ENCODE results near the gene SEZ6L.

GRCh38 chr22:26342745-26343410 lies 173.6 kb downstream of the SEZ6L start:
- TF ChIP-seq CTCF (IDR thresholded peaks at IDR 0.05 in 4 of 5, conservative IDR thresholded peaks at IDR 0.05 in 1 of 5) = no peak
- no peak for TF ChIP-seq POLR2A (IDR thresholded peaks at IDR 0.05)
